ENCODE data around the gene SALL3.

DNA sequence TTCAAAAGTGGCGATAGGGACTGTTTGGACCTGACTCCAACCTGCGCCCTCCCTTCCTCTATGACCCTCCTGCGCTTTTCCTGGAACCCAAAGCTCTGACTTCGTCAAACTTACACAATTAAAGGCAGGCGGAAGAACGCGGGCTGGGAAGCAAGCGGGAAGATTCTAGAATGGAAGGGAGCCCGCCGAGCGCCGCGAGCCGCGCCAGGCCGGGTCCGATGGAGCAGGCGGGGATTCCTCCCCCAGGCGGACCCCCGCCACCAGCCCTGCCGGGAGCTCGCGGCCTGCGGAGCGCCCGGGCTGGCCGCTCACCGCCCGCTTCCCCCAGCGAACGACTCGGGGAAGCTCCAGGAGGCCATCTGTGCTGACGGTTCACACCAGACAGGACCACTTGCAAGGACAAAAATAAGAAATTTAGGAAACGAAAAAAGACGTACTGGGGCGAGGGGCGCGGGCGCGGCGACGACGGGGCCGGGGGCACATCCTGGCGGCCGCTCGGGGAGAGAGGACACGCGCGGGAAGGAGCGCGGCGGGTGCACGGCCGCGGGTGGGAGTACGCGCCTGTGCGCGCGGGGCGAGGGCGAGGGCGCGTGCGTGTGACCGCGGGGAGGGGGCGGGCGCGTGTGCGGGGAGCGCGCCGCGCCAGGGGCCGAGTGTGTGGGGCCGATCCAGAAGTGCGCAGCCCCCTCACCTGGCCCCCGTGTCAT lies 1.1 kb upstream of the SALL3 start:
- TF ChIP-seq EZH2 (optimal IDR thresholded peaks at IDR 0.05; ENCODE audit: low read depth, low read length) = no peak
- TF ChIP-seq, protein P1, sequence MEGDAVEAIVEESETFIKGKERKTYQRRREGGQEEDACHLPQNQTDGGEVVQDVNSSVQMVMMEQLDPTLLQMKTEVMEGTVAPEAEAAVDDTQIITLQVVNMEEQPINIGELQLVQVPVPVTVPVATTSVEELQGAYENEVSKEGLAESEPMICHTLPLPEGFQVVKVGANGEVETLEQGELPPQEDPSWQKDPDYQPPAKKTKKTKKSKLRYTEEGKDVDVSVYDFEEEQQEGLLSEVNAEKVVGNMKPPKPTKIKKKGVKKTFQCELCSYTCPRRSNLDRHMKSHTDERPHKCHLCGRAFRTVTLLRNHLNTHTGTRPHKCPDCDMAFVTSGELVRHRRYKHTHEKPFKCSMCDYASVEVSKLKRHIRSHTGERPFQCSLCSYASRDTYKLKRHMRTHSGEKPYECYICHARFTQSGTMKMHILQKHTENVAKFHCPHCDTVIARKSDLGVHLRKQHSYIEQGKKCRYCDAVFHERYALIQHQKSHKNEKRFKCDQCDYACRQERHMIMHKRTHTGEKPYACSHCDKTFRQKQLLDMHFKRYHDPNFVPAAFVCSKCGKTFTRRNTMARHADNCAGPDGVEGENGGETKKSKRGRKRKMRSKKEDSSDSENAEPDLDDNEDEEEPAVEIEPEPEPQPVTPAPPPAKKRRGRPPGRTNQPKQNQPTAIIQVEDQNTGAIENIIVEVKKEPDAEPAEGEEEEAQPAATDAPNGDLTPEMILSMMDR (IDR thresholded peaks at IDR 0.05; ENCODE audit: low read length) = no peak
